ENCODE results near the gene CALML3.

DNA sequence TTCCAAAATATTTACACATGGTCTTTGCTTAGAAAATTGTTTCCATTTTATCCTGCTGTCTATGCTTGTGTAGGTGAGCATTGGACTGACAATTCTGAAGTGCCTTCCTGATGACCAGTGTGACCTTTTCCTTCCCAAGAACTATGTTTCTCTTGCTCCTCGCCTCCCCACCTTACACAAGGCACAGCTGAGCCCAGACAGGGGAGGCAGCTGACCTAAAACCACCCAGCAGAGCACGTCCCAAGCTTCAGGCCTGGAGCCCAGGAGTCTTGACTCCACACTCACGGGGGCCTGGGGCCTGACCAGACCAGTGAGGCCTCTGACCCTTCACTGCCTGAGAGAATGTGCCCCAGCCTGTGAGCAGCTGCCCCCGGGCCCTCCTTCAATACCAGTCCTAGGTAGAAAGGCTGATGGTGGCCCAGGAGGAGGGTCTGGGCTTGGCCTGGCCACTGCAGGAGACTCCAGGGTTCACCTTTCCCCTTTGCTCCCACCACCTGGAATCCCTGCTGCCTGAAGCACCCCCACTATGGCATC lies 32.4 kb upstream of the CALML3 start:
- TF ChIP-seq NFIC (IDR thresholded peaks at IDR 0.05) (no peak), RAD21 (IDR thresholded peaks at IDR 0.05; ENCODE audit: low read depth) (no peak), EP300 (IDR thresholded peaks at IDR 0.05; ENCODE audit: borderline replicate concordance) (no peak), EGR1 (IDR thresholded peaks at IDR 0.05) (no peak), TEAD4 (IDR thresholded peaks at IDR 0.05) (no peak)
- TF ChIP-seq, protein P1, sequence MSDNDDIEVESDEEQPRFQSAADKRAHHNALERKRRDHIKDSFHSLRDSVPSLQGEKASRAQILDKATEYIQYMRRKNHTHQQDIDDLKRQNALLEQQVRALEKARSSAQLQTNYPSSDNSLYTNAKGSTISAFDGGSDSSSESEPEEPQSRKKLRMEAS (IDR thresholded peaks at IDR 0.05): no peak
- TF ChIP-seq, protein P2, sequence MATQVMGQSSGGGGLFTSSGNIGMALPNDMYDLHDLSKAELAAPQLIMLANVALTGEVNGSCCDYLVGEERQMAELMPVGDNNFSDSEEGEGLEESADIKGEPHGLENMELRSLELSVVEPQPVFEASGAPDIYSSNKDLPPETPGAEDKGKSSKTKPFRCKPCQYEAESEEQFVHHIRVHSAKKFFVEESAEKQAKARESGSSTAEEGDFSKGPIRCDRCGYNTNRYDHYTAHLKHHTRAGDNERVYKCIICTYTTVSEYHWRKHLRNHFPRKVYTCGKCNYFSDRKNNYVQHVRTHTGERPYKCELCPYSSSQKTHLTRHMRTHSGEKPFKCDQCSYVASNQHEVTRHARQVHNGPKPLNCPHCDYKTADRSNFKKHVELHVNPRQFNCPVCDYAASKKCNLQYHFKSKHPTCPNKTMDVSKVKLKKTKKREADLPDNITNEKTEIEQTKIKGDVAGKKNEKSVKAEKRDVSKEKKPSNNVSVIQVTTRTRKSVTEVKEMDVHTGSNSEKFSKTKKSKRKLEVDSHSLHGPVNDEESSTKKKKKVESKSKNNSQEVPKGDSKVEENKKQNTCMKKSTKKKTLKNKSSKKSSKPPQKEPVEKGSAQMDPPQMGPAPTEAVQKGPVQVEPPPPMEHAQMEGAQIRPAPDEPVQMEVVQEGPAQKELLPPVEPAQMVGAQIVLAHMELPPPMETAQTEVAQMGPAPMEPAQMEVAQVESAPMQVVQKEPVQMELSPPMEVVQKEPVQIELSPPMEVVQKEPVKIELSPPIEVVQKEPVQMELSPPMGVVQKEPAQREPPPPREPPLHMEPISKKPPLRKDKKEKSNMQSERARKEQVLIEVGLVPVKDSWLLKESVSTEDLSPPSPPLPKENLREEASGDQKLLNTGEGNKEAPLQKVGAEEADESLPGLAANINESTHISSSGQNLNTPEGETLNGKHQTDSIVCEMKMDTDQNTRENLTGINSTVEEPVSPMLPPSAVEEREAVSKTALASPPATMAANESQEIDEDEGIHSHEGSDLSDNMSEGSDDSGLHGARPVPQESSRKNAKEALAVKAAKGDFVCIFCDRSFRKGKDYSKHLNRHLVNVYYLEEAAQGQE (IDR thresholded peaks at IDR 0.05; ENCODE audit: low read depth): no peak

Data from Ishikawa (cell line).